Endothelial cell of umbilical vein (primary cell): ENCODE data around the gene PTPN23.
A peak's percentile ranks its signal among the peaks of the same experiment; 100 is the strongest.

Source experiments
- EZH2 ChIP-seq: IDR thresholded peaks from 2 replicates; pipeline ENCODE4 v1.6.1; 2012; ENCODE audit warnings: borderline replicate concordance, low read depth, mild to moderate bottlenecking, moderate library complexity, low read length, inconsistent platforms; ENCODE audit not compliant: severe bottlenecking
- JUN ChIP-seq: IDR thresholded peaks from 2 replicates; pipeline ENCODE4 v1.6.1; 2011; ENCODE audit warnings: borderline replicate concordance, low read depth; ENCODE audit not compliant: insufficient read length, insufficient read depth
- POLR2A ChIP-seq: IDR thresholded peaks from 2 replicates; pipeline ENCODE4 v1.6.1; 2012; ENCODE audit warnings: low read depth, mild to moderate bottlenecking, control low read depth, low read length
- TF ChIP-seq, protein P1 (sequence below), 2 donors: IDR thresholded peaks; 1 replicate in 1 of 2; 2 replicates in 1 of 2; pipeline ENCODE4 v1.5.1; 2011; ENCODE audit warnings: low read length in 2 of 2, mild to moderate bottlenecking in 2 of 2, moderate library complexity in 2 of 2, control low read depth in 1 of 2, inconsistent platforms in 1 of 2, low read depth in 1 of 2; ENCODE audit not compliant: insufficient read depth in 1 of 2; ENCODE audit errors: extremely low read depth in 1 of 2

DNA sequence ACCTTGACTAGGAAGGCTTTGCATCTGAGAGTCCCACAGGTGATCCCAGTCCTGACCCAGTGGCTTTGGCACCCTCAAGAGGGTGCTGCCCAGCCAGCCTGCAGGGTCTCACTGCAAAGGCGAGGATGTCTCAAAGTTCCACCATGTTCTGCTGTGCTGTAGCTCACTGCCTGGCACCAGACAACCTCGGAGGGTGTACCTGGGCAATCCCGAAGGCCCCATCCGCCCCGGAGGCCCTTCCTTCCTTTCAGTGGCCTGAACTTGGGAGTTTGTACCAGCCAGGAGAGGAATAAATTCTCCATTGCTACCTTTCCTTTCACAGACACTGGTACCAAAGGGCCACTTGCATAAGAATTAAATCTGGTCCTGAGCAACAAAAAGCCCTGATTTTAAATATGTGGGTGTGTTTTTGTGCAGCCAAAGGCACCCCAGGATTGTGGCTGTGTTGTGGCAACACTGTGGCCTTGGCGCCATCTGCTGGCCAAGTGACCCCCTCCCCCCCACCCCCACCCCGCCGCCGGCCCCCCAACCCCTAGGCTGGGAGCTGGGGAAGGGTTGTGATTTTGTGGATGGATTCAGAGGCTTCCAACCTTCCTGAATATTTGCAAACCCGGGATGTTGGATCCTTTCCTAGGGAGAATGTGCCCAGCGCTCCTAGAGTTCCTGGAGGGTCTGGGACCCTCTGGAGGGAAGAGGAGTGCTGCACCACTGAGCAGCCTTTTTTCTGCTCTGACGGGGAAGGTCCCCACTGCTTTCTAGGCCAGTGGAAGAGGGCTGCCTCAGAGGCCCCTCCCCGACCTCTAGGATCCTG lies 9.7 kb upstream of the PTPN23 start:
- TF ChIP-seq POLR2A: no peak
- TF ChIP-seq, protein P1, sequence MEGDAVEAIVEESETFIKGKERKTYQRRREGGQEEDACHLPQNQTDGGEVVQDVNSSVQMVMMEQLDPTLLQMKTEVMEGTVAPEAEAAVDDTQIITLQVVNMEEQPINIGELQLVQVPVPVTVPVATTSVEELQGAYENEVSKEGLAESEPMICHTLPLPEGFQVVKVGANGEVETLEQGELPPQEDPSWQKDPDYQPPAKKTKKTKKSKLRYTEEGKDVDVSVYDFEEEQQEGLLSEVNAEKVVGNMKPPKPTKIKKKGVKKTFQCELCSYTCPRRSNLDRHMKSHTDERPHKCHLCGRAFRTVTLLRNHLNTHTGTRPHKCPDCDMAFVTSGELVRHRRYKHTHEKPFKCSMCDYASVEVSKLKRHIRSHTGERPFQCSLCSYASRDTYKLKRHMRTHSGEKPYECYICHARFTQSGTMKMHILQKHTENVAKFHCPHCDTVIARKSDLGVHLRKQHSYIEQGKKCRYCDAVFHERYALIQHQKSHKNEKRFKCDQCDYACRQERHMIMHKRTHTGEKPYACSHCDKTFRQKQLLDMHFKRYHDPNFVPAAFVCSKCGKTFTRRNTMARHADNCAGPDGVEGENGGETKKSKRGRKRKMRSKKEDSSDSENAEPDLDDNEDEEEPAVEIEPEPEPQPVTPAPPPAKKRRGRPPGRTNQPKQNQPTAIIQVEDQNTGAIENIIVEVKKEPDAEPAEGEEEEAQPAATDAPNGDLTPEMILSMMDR (IDR thresholded peaks at IDR 0.05; ENCODE audit: extremely low read depth in 1 of 2, insufficient read depth in 1 of 2, low read depth in 1 of 2, low read length in 2 of 2): peak in 1 of 2 donors; percentile 41
- TF ChIP-seq EZH2: no peak
- no peak for TF ChIP-seq JUN
